K562 (cell line): Measurements from ENCODE around the gene LETM1. TPM values are rescaled to one million over a fixed set of nuclear protein-coding genes. Genes with fewer than 3 reads are reported as not detected.

Experiments
- ATAC-seq: fragments of 200-7000 bp; cut with Tn5 transposase; 3 replicates; pipeline ENCODE4 v1.9.1; 2020; ENCODE audit warnings: moderate library complexity
- BruUV-seq: library from RNA; stranded (reverse); fragments of 400-500 nt; replicated peaks from 2 replicates; lab custom pipeline; 2021; lab: Mats Ljungman, UMichigan
- CTCF ChIA-PET: fragments of 300-600 bp; formaldehyde crosslinking; extraction: SDS; loops from one replicate; lab custom pipeline; 2021; ENCODE audit warnings: low intra/inter-chr PET ratio; lab: Yijun Ruan, JAX
- POLR2A ChIA-PET: fragments of 300-600, 350-650 bp; sonication (Branson Sonifier 250); formaldehyde crosslinking; extraction: SDS; loops from one replicate; lab custom pipeline; 2021; ENCODE audit warnings: antibody characterized with exemption, inconsistent platforms; lab: Yijun Ruan, JAX
- DNase-seq, 4 experiments: peaks; one replicate each; pipeline versions ENCODE4 v3.0.0 to v3.0.0-alpha.2; 2011 to 2018; ENCODE audit warnings: low spot score in 3 of 4, mixed read lengths in 3 of 4; ENCODE audit errors: extremely low read depth in 1 of 4
- FAIRE-seq: peaks from 2 replicates; lab custom pipeline; 2011; peaks lifted over from hg19 to GRCh38; lab: Jason Lieb, UNC
- H2AFZ ChIP-seq: 2 replicates; pipeline ENCODE4 v1.6.0; 2011; ENCODE audit warnings: low read depth, low read length, control low read depth, inconsistent platforms
- H3K27ac ChIP-seq: fragments of 200-600 bp; 3 replicates; pipeline ENCODE4 v1.8.0; 2011; ENCODE audit warnings: low read depth, mild to moderate bottlenecking, control low read depth, inconsistent platforms, low read length, moderate library complexity, mixed read lengths; ENCODE audit errors: extremely low read depth
- H3K27me3 ChIP-seq, 2 experiments: fragments of 300-600 bp in 1 of 2; 2 replicates in 1 of 2; 3 replicates in 1 of 2; pipeline versions ENCODE4 v1.6.0 to v1.8.0; 2011; ENCODE audit warnings: inconsistent platforms in 2 of 2, low read length in 2 of 2, mild to moderate bottlenecking in 1 of 2, mixed read lengths in 1 of 2, moderate library complexity in 1 of 2; ENCODE audit not compliant: control insufficient read depth in 2 of 2, insufficient read depth in 2 of 2
- H3K36me3 ChIP-seq: fragments of 300-600 bp; 3 replicates; pipeline ENCODE4 v1.8.0; 2011; ENCODE audit warnings: mild to moderate bottlenecking, low read length, inconsistent platforms; ENCODE audit not compliant: control insufficient read depth, insufficient read depth
- H3K4me1 ChIP-seq, 2 experiments: fragments of 200-600 bp in 1 of 2; replicated peaks in 1 of 2; 2 replicates in 1 of 2; 3 replicates in 1 of 2; pipeline versions ENCODE4 v1.5.1 to v1.8.0; 2011; ENCODE audit warnings: inconsistent platforms in 2 of 2, low read length in 2 of 2, mild to moderate bottlenecking in 1 of 2, mixed read lengths in 1 of 2, moderate library complexity in 1 of 2; ENCODE audit not compliant: control insufficient read depth in 2 of 2, insufficient read depth in 2 of 2
- H3K4me2 ChIP-seq: 2 replicates; pipeline ENCODE4 v1.6.1; 2011; ENCODE audit warnings: low read length, control low read depth, inconsistent platforms, mixed read lengths; ENCODE audit not compliant: insufficient read depth
- H3K4me3 ChIP-seq: fragments of 200-600 bp; sonication (generic), shearing (Covaris generic); 2 replicates; pipeline ENCODE4 v1.5.1; 2016; ENCODE audit warnings: control low read depth, inconsistent platforms
- H3K79me2 ChIP-seq: fragments of 200-600 bp; 3 replicates; pipeline ENCODE4 v1.8.0; 2011; ENCODE audit warnings: low read length, inconsistent platforms; ENCODE audit not compliant: control insufficient read depth, insufficient read depth
- H3K9ac ChIP-seq, 2 experiments: 2 replicates each; pipeline versions ENCODE4 v1.6.0 to v1.6.1; 2011; ENCODE audit warnings: low read depth in 2 of 2, low read length in 2 of 2, control low read depth in 1 of 2, inconsistent platforms in 1 of 2, mild to moderate bottlenecking in 1 of 2, mixed read lengths in 1 of 2; ENCODE audit not compliant: insufficient read depth in 1 of 2
- H3K9me1 ChIP-seq: one replicate; pipeline ENCODE4 v1.6.0; 2011; ENCODE audit warnings: inconsistent platforms, mild to moderate bottlenecking, low read length, moderate library complexity; ENCODE audit not compliant: control insufficient read depth, insufficient read depth
- H3K9me3 ChIP-seq: replicated peaks from 2 replicates; pipeline ENCODE4 v1.5.1; 2011; ENCODE audit warnings: low read depth, low read length, inconsistent platforms; ENCODE audit not compliant: control insufficient read depth, insufficient read depth
- H4K20me1 ChIP-seq: replicated peaks from 2 replicates; pipeline ENCODE4 v1.6.1; 2011; ENCODE audit warnings: low read length, inconsistent platforms, mixed read lengths; ENCODE audit not compliant: control insufficient read depth, insufficient read depth
- ETV5 ChIP-seq: sonication (generic); formaldehyde crosslinking; IDR thresholded peaks from 2 replicates; pipeline ENCODE4 v1.4.0; 2020; ENCODE audit warnings: low read depth, mild to moderate bottlenecking, missing genetic modification reagents
- NCOA6 ChIP-seq: fragments of 450-650 bp; IDR thresholded peaks from 2 replicates; pipeline ENCODE4 v1.6.1; 2017; ENCODE audit warnings: mild to moderate bottlenecking
- RBM17 ChIP-seq: fragments of 200-400 bp; formaldehyde crosslinking; IDR thresholded peaks from 2 replicates; pipeline ENCODE4 v1.6.1; 2017; ENCODE audit warnings: low read depth, mild to moderate bottlenecking, low read length, borderline replicate concordance
- WGBS: fragments of 100-300 bp; shearing (Covaris generic); methylation state at CpG from one replicate; pipeline ENCODE4 v1.1.6; 2016; ENCODE audit warnings: low coverage, mixed read lengths; ENCODE audit not compliant: insufficient coverage; ENCODE audit errors: missing lambda C conversion rate; 5-methylcytosine and 5-hydroxymethylcytosine counted together
- in situ Hi-C: fragments of 300-500 bp; cut with MboI; formaldehyde crosslinking; loops from 4 replicates; pipeline ENCODE4 v1.15.0; 2018; ENCODE audit warnings: inconsistent platforms, mixed read lengths
- intact Hi-C: fragments of 100-400 bp; cut with micrococcal nuclease; formaldehyde crosslinking; loops from 2 replicates; pipeline ENCODE4 v1.14.2; 2022
- polyA plus RNA-seq, 8 experiments: library from polyadenylated mRNA; depleted of rRNA in 4 of 8; stranded (reverse) in 5 of 8; unstranded in 3 of 8; fragments of >200 nt; fragmentation: Nextera tagmentation in 2 of 8; fragmentation: Illumina TruSeq in 1 of 8; extraction: Ambion mirVana in 2 of 8; extraction: Trizol in 1 of 8; gene quantifications; 2 replicates each; pipeline versions ENCODE4 v1.2.1 to v1.2.3, GENCODE V29; 2011 to 2014; ENCODE audit warnings: inconsistent platforms in 1 of 8, missing spikeins in 1 of 8
- total RNA-seq, 7 experiments: library from RNA; depleted of rRNA in 6 of 7; stranded (reverse); fragments of >200 nt in 6 of 7; fragmentation: Illumina TruSeq in 2 of 7; extraction: Trizol in 2 of 7; gene quantifications; 2 replicates each; pipeline versions ENCODE4 v1.2.1 to v1.2.3, GENCODE V29; 2011 to 2021; ENCODE audit warnings: low replicate concordance in 1 of 7

The LETM1 gene
- total and polyA plus RNA-seq, 9 of the 15 experiments (the other 6 are each of a cell fraction or from before 2014, with no cell fraction given), result 3.9 to 109 (median 35.0) TPM

GRCh38 chr4:1799387-1800375 is 56.3 kb downstream of the LETM1 start:
- Histone ChIP-seq H3K9me3 (no peaks in the 10 kb centered on the region), H4K20me1 (peaks cover 20% of the 10 kb centered on the region), H3K9ac (no peak overlapping the region), H3K27ac (no peak overlapping the region), H3K4me1 (peaks cover 3 to 86% of the 10 kb centered on the region in 2 experiments; a peak in 3 of 5 replicates), H3K27me3 (no peaks in the 10 kb centered on the region), H3K4me2 (no peak overlapping the region), H3K79me2 (peaks cover 37% of the 10 kb centered on the region), H3K36me3 (peaks cover 72% of the 10 kb centered on the region; the same call in 2 of the 3 replicates), H2AFZ (no peak overlapping the region), H3K4me3 (no peak overlapping the region), H3K9me1 (peaks cover 7% of the 10 kb centered on the region)
- ATAC-seq, result no peak
- DNase-seq, result peak in 1 of 4 experiments; percentile 23
- no TSS peak for BruUV-seq
- in situ Hi-C loops (no loop called here), intact Hi-C loops (no loop called here)
- no peak for TF ChIP-seq RBM17
- no peak for TF ChIP-seq NCOA6
- no peak for TF ChIP-seq ETV5 (CRISPR knock-in tag)
- FAIRE-seq, result no peak
- ChIA-PET CTCF (no interaction called here), POLR2A (interaction anchor here (0.6 kb wide), 1 partner anchor 70 kb away, joined by 3 read pairs; no protein-coding TSS in a partner anchor)
- WGBS, result 90% methylated on average over 21 of the region's 41 CpGs
